ENCODE data around the gene YIPF7. TPM values are rescaled to one million over a fixed set of nuclear protein-coding genes. Genes with fewer than 3 reads are reported as not detected.

YIPF7 gene
- total RNA-seq, 1 donor from 2014 or later = not detected

- DNase-seq (ENCODE audit: low spot score) = no peak
Measured at GRCh38 chr4:44623676-44624075, 27.7 kb downstream of the YIPF7 start.

GRCh38 chr4:44616621-44617020, 34.8 kb downstream of the YIPF7 start:
- DNase-seq (ENCODE audit: low spot score) = no peak

DNA sequence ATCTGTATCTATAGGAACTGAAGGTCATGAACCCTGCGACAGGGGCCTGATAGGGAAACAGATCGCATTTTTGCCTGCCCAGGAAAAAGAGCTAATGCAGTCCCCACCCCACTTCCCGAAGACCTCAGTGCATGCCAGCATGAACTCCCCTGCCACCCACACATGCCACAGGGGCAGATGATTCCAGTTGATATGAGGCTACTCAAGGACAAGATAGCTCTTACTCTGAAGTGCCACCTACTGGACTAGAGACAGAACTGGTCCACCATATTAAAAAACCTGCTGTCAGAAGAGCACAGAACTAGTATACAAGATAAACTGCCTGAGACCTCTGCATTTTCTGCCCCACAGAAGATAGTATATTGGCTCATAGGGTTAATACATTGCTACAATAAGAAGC, 68.0 kb downstream of the YIPF7 start:
- DNase-seq (ENCODE audit: low spot score) = no peak

- DNase-seq (ENCODE audit: low spot score) = no peak
Measured at GRCh38 chr4:44580231-44580630, 71.2 kb downstream of the YIPF7 start.

DNA sequence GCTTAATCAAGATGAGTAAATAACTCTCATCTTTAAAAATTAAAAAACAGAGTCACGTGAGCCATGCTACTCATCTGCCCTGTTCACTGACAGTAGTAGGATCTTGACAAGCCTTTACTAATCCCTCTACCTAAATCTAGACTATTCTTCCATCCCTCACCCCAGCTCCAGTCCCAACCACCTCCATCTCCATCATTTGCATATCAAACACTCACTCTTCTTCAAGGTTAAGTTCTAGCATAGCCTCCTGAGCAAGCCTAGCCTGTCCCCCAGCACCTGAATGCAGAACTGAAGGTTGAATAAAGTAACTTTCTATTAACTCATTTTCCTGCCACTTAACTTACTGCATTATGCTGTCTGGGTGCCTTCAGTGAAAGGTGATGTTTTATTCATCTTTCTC, 72.5 kb downstream of the YIPF7 start:
- DNase-seq (ENCODE audit: low spot score) = no peak

Other genes starting within 250 kb of the YIPF7 start
- gene KCTD8, start 202.8 kb downstream of the YIPF7 start, total RNA-seq = 1.0 TPM
- 35.9 TPM for gene GUF1, start 26.8 kb upstream of the YIPF7 start, total RNA-seq
- 15.8 TPM for gene GNPDA2, start 74.9 kb upstream of the YIPF7 start, total RNA-seq

Measured in ureter (tissue), 1 donor.